Sigmoid colon (tissue), 7 donors: ENCODE measurements around the gene CMC1. TPM values are rescaled to one million over a fixed set of nuclear protein-coding genes. Genes with fewer than 3 reads are reported as not detected.

Source experiments
- DNase-seq: peaks from one replicate; pipeline ENCODE4 v3.0.0-alpha.2; 2019
- H3K27ac ChIP-seq, 4 donors: fragments of 200-600 bp; sonication (generic); one replicate each; pipeline ENCODE4 v1.5.1; 2016 to 2019; ENCODE audit warnings: mild to moderate bottlenecking in 1 of 4
- H3K27me3 ChIP-seq, 3 donors: fragments of 200-600 bp; sonication (generic); one replicate each; pipeline ENCODE4 v1.5.1; 2019; ENCODE audit warnings: mild to moderate bottlenecking in 1 of 3
- H3K36me3 ChIP-seq, 4 donors: fragments of 200-600 bp; sonication (generic); one replicate each; pipeline ENCODE4 v1.5.1; 2016 to 2019
- H3K4me1 ChIP-seq, 4 donors: fragments of 200-600 bp; sonication (generic); one replicate each; pipeline ENCODE4 v1.5.1; 2017 to 2019
- H3K4me3 ChIP-seq, 4 donors: fragments of 200-600 bp; sonication (generic); one replicate each; pipeline ENCODE4 v1.5.1; 2017 to 2019; ENCODE audit warnings: mild to moderate bottlenecking in 2 of 4, moderate library complexity in 1 of 4
- H3K9me3 ChIP-seq, 4 donors: fragments of 200-600 bp in 3 of 4; sonication (generic) in 3 of 4; one replicate each; pipeline versions ENCODE4 v1.5.1 to v1.6.1; 2013 to 2019
- EP300 ChIP-seq, 4 donors: sonication (generic); formaldehyde crosslinking; IDR thresholded peaks; one replicate each; pipeline ENCODE4 v1.6.1; 2017; ENCODE audit warnings: antibody characterized with exemption in 4 of 4
- POLR2A ChIP-seq, 2 donors: fragments of 450-650 bp; IDR thresholded peaks; one replicate each; pipeline ENCODE4 v1.6.1; 2016; ENCODE audit warnings: antibody characterized with exemption in 2 of 2, mild to moderate bottlenecking in 2 of 2, moderate library complexity in 2 of 2
- POLR2AphosphoS5 ChIP-seq, 4 donors: sonication (generic); formaldehyde crosslinking; IDR thresholded peaks; one replicate each; pipeline ENCODE4 v1.6.1; 2017; ENCODE audit warnings: antibody characterized with exemption in 4 of 4
- WGBS, 2 donors: extraction: QIAGEN DNeasy Blood & Tissue Kit; methylation state at CpG; one replicate each; pipeline ENCODE4 v1.1.7; 2013; 5-methylcytosine and 5-hydroxymethylcytosine counted together
- intact Hi-C: fragments of 100-400 bp; cut with DNase I; formaldehyde crosslinking; loops from one replicate; pipeline ENCODE4 v1.15.1; 2023
- polyA plus RNA-seq, 3 donors: library from polyadenylated mRNA; stranded (reverse); fragments of 200-250 nt; gene quantifications; one replicate each; pipeline ENCODE4 v1.2.3, GENCODE V29; 2013
- total RNA-seq, 4 donors: library from RNA; depleted of rRNA; stranded (reverse); fragments of >200 nt; gene quantifications; one replicate each; pipeline ENCODE4 v1.1.0, GENCODE V29; 2016
- TF ChIP-seq, protein P1 (sequence below), 4 experiments: fragments of 450-650 bp in 3 of 4; fragments of 200-600 bp in 1 of 4; IDR thresholded peaks; one replicate each; pipeline ENCODE4 v1.5.1; 2016 to 2019; ENCODE audit warnings: antibody characterized with exemption in 4 of 4, mild to moderate bottlenecking in 3 of 4, moderate library complexity in 2 of 4
- donor health status: healthy with polysubstance abuse.
- donor health status: Bipolar disorder and iron deficiency.
- donor health status: healthy.

Gene CMC1
- total and polyA plus RNA-seq, 7 donors = 6.1 to 111 (median 16.9) TPM

DNA sequence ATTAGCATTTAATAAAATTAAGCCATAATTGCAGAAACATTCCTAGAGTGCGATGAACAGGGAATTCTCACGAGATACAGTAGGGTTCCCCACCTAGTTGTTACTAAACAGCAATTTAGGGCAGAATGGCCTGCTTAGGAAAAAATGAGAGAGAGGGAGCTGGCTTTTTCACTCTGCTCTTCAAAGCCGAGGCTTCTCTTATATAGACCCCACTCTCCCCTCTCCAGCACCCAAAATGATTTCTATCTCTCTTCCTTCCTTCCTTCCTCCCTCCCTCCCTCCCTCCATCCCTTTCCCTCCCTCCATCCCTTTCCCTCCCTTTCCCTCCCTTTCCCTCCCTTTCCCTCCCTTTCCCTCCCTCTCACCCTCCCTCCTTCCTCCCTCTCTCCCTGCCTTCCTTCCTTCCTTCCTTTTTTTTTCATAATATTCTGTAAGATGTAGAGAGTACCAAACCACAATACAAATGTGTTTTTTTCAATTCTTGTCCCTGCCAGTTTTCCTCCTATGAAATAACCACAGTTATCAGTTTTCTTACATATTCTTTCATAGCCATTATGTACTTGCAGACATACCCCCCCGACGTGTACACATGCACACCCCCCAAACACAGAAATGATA lies 59.0 kb downstream of the CMC1 start:
- Histone ChIP-seq H3K36me3 (no peaks in the 10 kb centered on the region), H3K4me1 (peaks cover 0 to 5% (median 0%) of the 10 kb centered on the region in 4 donors), H3K4me3 (no peak overlapping the region), H3K27ac (no peak overlapping the region), H3K9me3 (no peaks in the 10 kb centered on the region), H3K27me3 (no peaks in the 10 kb centered on the region)
- 91 to 92% methylated on average over 5 of the region's 5 CpGs for WGBS, 2 donors
- DNase-seq = no peak
- intact Hi-C loops = no loop called here
- TF ChIP-seq POLR2A (IDR thresholded peaks at IDR 0.05) = no peak
- TF ChIP-seq, protein P1, sequence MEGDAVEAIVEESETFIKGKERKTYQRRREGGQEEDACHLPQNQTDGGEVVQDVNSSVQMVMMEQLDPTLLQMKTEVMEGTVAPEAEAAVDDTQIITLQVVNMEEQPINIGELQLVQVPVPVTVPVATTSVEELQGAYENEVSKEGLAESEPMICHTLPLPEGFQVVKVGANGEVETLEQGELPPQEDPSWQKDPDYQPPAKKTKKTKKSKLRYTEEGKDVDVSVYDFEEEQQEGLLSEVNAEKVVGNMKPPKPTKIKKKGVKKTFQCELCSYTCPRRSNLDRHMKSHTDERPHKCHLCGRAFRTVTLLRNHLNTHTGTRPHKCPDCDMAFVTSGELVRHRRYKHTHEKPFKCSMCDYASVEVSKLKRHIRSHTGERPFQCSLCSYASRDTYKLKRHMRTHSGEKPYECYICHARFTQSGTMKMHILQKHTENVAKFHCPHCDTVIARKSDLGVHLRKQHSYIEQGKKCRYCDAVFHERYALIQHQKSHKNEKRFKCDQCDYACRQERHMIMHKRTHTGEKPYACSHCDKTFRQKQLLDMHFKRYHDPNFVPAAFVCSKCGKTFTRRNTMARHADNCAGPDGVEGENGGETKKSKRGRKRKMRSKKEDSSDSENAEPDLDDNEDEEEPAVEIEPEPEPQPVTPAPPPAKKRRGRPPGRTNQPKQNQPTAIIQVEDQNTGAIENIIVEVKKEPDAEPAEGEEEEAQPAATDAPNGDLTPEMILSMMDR (IDR thresholded peaks at IDR 0.05) = no peak
- no peak for TF ChIP-seq POLR2AphosphoS5 (IDR thresholded peaks at IDR 0.05)

DNA sequence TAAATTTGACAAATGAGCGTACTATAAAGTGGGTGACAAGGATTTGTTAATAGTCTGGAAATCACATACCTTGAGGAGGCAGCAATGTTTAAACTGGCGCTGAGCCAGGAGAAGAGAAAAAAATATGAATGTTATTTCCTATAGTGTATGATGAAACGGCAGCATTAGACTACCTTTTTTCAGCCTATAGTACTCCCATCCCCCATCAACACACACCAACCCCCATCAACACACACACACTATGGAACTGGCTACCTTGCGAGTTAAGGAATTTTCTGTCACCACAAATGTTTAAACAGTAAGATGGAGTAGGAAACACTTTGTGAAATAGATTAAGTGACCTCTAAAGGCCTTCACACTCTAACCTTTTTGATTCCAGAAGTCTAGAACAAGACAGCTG lies 60.3 kb downstream of the CMC1 start:
- no peaks in the 10 kb centered on the region for H3K9me3 ChIP-seq
- no peak overlapping the region for H3K27ac ChIP-seq
- no peak for DNase-seq
- 83 to 89% methylated on average over 4 of the region's 4 CpGs for WGBS, 2 donors
- no peaks in the 10 kb centered on the region for H3K27me3 ChIP-seq
- H3K36me3 ChIP-seq = no peaks in the 10 kb centered on the region
- H3K4me1 ChIP-seq = no peaks in the 10 kb centered on the region
- intact Hi-C loops = no loop called here
- no peak for TF ChIP-seq POLR2A (IDR thresholded peaks at IDR 0.05)
- TF ChIP-seq POLR2AphosphoS5 (IDR thresholded peaks at IDR 0.05) = no peak
- no peak for TF ChIP-seq EP300 (IDR thresholded peaks at IDR 0.05)
- TF ChIP-seq, protein P1 (IDR thresholded peaks at IDR 0.05) = no peak
- H3K4me3 ChIP-seq = no peak overlapping the region

DNA sequence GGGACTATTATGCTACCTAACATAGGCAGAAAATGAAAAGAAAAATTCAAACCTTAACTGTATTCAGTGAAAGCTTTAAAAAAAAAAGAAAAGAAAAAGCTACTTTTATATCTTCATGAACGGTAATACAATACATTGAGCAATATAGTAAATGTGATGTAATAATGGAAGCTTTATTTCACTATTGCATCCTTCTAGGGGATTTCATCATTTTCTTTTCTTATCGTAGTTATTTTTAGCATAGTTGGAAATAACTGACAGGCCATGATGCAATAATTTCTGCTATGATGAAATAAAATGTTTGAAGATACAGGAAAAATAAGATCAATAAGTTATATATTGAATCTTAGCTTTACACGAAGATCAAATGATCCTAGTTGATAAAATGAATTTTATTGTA lies 66.8 kb downstream of the CMC1 start:
- Histone ChIP-seq H3K27ac (no peak overlapping the region), H3K36me3 (no peaks in the 10 kb centered on the region), H3K4me1 (no peaks in the 10 kb centered on the region), H3K4me3 (no peak overlapping the region), H3K27me3 (no peaks in the 10 kb centered on the region), H3K9me3 (no peaks in the 10 kb centered on the region)
- WGBS, 2 donors = 85 to 87% methylated on average over 3 of the region's 3 CpGs
- TF ChIP-seq, protein P1 (IDR thresholded peaks at IDR 0.05) = no peak
- TF ChIP-seq POLR2AphosphoS5 (IDR thresholded peaks at IDR 0.05) (no peak), EP300 (IDR thresholded peaks at IDR 0.05) (no peak), POLR2A (IDR thresholded peaks at IDR 0.05) (no peak)
- intact Hi-C loops = no loop called here
- no peak for DNase-seq

DNA sequence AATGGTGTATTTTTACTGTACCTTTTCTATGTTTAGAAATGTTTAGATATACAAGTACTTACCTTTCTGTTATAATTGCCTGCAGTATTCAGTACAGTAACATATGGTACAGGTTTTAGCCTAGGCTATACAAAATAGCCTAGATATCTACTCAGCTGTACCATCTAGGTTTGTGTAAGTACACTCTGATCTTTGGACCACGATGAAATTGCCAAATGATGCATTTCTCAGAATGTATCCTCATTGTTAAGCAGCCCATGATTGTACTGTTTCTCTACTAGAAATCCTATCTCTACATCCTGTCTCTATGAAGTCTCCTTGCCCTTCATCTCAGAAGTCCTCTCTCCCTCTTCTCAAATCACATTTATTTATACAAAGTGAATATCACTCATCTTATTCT lies 74.3 kb downstream of the CMC1 start:
- no peaks in the 10 kb centered on the region for H3K9me3 ChIP-seq
- H3K4me3 ChIP-seq = no peak overlapping the region
- intact Hi-C loops = no loop called here
- DNase-seq = no peak
- 84 to 86% methylated on average over 1 of the region's 1 CpG for WGBS, 2 donors
- H3K36me3 ChIP-seq = peaks cover 0 to 23% (median 0%) of the 10 kb centered on the region in 4 donors
- TF ChIP-seq EP300 (IDR thresholded peaks at IDR 0.05) (no peak), POLR2A (IDR thresholded peaks at IDR 0.05) (no peak), POLR2AphosphoS5 (IDR thresholded peaks at IDR 0.05) (no peak)
- TF ChIP-seq, protein P1 (IDR thresholded peaks at IDR 0.05) = no peak
- H3K4me1 ChIP-seq = no peaks in the 10 kb centered on the region
- no peaks in the 10 kb centered on the region for H3K27me3 ChIP-seq
- no peak overlapping the region for H3K27ac ChIP-seq

DNA sequence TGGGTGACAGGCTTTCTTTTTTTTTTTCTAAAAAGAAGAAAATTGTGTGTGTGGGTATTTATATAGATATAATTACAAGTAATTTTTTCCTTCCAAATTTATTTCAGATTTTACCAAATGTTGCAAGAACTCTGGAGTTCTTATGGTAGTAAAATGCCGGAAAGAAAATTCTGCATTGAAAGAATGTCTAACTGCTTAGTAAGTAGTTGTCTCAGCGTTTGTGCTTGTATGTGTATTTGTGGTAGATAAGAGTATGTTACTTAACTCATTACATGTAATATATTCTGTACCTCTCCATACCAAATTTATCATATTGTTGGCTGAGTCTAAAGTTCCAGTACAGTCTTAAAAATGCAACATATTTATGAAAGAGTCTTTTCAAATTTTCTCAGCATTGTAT lies 74.8 kb downstream of the CMC1 start:
- Histone ChIP-seq H3K4me1 (no peaks in the 10 kb centered on the region), H3K27ac (no peak overlapping the region), H3K4me3 (no peak overlapping the region), H3K9me3 (no peaks in the 10 kb centered on the region), H3K36me3 (peaks cover 0 to 24% (median 0%) of the 10 kb centered on the region in 4 donors), H3K27me3 (no peaks in the 10 kb centered on the region)
- no peak for DNase-seq
- TF ChIP-seq POLR2AphosphoS5 (IDR thresholded peaks at IDR 0.05) (no peak), POLR2A (IDR thresholded peaks at IDR 0.05) (no peak), EP300 (IDR thresholded peaks at IDR 0.05) (no peak)
- TF ChIP-seq, protein P1 (IDR thresholded peaks at IDR 0.05) = no peak
- 71 to 90% methylated on average over 2 of the region's 2 CpGs for WGBS, 2 donors
- intact Hi-C loops = no loop called here
